Measurements from ENCODE around the gene CEACAM16.

The CEACAM16 gene

DNA sequence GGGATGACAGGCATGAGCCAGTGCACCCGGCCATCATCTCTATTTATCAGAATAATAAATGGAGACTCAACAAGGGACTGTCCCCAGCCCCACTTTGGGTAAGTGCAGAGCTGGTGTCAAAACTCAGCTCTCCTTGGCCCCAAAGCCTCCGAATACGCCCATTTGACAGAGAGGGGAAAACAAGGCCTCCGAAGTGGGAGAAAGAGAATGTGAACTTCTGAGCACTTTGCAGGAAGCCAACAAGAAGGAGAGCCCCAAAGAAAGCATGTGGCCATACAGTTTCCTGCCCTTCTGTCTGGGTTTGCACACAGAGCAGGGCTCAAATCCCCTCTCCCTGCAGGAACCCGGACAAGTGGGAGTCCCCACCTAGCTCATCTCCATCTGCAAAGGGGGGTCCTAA is 1.6 kb downstream of the CEACAM16 start:
- no peaks in the 10 kb centered on the region for H3K79me2 ChIP-seq (ENCODE audit: low read length)
- H2AFZ ChIP-seq (ENCODE audit: low read depth, low read length), result no peak overlapping the region
- TF ChIP-seq, protein P1, sequence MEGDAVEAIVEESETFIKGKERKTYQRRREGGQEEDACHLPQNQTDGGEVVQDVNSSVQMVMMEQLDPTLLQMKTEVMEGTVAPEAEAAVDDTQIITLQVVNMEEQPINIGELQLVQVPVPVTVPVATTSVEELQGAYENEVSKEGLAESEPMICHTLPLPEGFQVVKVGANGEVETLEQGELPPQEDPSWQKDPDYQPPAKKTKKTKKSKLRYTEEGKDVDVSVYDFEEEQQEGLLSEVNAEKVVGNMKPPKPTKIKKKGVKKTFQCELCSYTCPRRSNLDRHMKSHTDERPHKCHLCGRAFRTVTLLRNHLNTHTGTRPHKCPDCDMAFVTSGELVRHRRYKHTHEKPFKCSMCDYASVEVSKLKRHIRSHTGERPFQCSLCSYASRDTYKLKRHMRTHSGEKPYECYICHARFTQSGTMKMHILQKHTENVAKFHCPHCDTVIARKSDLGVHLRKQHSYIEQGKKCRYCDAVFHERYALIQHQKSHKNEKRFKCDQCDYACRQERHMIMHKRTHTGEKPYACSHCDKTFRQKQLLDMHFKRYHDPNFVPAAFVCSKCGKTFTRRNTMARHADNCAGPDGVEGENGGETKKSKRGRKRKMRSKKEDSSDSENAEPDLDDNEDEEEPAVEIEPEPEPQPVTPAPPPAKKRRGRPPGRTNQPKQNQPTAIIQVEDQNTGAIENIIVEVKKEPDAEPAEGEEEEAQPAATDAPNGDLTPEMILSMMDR (IDR thresholded peaks at IDR 0.05; ENCODE audit: low read depth, low read length), result no peak
- no peak for TF ChIP-seq EZH2phosphoT487 (IDR thresholded peaks at IDR 0.05; ENCODE audit: low read depth)
- no peak overlapping the region for H3K27ac ChIP-seq (ENCODE audit: low read length)
- peaks cover 39% of the 10 kb centered on the region for H3K27me3 ChIP-seq (ENCODE audit: low read depth, low read length)
- no peaks in the 10 kb centered on the region for H3K9me3 ChIP-seq (ENCODE audit: insufficient read depth, low read length)
- no peaks in the 10 kb centered on the region for H3K36me3 ChIP-seq (replicated peaks; ENCODE audit: low read depth, low read length)
- no peak overlapping the region for H3K9ac ChIP-seq (ENCODE audit: low read length)
- H4K20me1 ChIP-seq (ENCODE audit: insufficient read depth, low read length), result no peaks in the 10 kb centered on the region
- H3K4me1 ChIP-seq (ENCODE audit: low read length), result no peaks in the 10 kb centered on the region
- H3K4me2 ChIP-seq (ENCODE audit: low read length), result no peak overlapping the region
- no peak overlapping the region for H3K4me3 ChIP-seq (ENCODE audit: low read length)

DNA sequence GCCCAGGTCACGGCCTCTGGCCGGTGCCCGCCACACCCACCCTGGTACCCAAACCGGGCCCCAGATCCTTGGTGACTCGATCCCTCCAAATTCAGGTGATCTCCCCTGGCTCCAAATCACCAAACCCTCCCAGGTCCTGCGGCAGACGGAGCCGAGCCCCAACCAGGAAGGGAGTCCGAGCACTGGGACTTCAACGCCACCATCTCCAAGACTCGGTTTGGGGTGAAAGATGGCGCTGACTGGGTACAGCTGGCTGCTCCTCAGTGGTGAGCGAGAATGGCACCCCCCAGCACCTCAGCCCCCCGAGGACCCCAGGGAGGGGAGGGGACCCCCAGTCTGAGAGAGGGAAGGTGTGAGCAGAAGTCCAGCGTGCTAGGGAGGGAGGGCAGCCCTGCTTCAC is 2.3 kb downstream of the CEACAM16 start:
- Histone ChIP-seq H3K27me3 (ENCODE audit: low read depth, low read length) (peaks cover 37% of the 10 kb centered on the region), H3K79me2 (ENCODE audit: low read length) (no peaks in the 10 kb centered on the region), H4K20me1 (ENCODE audit: insufficient read depth, low read length) (no peaks in the 10 kb centered on the region), H3K36me3 (replicated peaks; ENCODE audit: low read depth, low read length) (no peaks in the 10 kb centered on the region), H3K27ac (ENCODE audit: low read length) (no peak overlapping the region), H3K4me1 (ENCODE audit: low read length) (no peaks in the 10 kb centered on the region), H3K9me3 (ENCODE audit: insufficient read depth, low read length) (no peaks in the 10 kb centered on the region), H3K4me2 (ENCODE audit: low read length) (no peak overlapping the region), H3K4me3 (ENCODE audit: low read length) (no peak overlapping the region), H3K9ac (ENCODE audit: low read length) (no peak overlapping the region), H2AFZ (ENCODE audit: low read depth, low read length) (no peak overlapping the region)
- TF ChIP-seq EZH2phosphoT487 (IDR thresholded peaks at IDR 0.05; ENCODE audit: low read depth), result no peak
- TF ChIP-seq, protein P1 (IDR thresholded peaks at IDR 0.05; ENCODE audit: low read depth, low read length), result no peak

DNA sequence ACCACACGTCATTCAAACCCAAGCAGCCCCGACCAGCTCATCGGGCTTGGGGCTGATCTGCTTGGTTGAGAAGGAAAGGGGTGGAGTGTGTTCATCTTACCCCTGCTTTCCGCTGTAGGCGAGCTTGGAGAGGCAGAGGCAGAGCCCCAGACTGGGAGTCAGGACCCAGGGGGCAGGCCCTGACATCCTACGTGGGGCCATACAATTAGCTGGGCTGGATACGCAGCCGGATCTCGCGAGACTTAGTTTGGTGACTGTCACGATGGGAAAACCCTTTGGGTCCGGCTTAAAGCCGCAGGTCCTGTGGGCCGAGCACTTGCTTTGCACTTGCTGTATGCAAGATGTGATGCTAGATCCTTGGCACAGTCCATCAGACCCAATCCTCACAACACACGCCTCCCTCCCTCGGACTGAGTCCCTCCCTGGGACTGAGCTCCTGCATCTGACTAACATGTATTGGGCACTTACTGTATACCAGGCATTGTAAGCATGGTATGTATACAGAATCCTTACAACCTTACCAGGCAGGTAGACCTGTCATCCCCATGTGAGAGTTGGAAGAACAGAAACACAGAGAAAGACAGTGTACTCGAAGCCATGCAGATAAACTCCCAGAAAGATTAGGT is 3.7 kb downstream of the CEACAM16 start:
- H4K20me1 ChIP-seq (ENCODE audit: insufficient read depth, low read length), result no peaks in the 10 kb centered on the region
- H3K4me3 ChIP-seq (ENCODE audit: low read length), result no peak overlapping the region
- no peaks in the 10 kb centered on the region for H3K4me1 ChIP-seq (ENCODE audit: low read length)
- H3K9me3 ChIP-seq (ENCODE audit: insufficient read depth, low read length), result no peaks in the 10 kb centered on the region
- no peak overlapping the region for H2AFZ ChIP-seq (ENCODE audit: low read depth, low read length)
- H3K79me2 ChIP-seq (ENCODE audit: low read length), result no peaks in the 10 kb centered on the region
- H3K27ac ChIP-seq (ENCODE audit: low read length), result no peak overlapping the region
- H3K9ac ChIP-seq (ENCODE audit: low read length), result no peak overlapping the region
- no peak overlapping the region for H3K4me2 ChIP-seq (ENCODE audit: low read length)
- H3K36me3 ChIP-seq (replicated peaks; ENCODE audit: low read depth, low read length), result no peaks in the 10 kb centered on the region
- peaks cover 25% of the 10 kb centered on the region for H3K27me3 ChIP-seq (ENCODE audit: low read depth, low read length)
- no peak for TF ChIP-seq EZH2phosphoT487 (IDR thresholded peaks at IDR 0.05; ENCODE audit: low read depth)
- TF ChIP-seq, protein P1 (IDR thresholded peaks at IDR 0.05; ENCODE audit: low read depth, low read length), result no peak

DNA sequence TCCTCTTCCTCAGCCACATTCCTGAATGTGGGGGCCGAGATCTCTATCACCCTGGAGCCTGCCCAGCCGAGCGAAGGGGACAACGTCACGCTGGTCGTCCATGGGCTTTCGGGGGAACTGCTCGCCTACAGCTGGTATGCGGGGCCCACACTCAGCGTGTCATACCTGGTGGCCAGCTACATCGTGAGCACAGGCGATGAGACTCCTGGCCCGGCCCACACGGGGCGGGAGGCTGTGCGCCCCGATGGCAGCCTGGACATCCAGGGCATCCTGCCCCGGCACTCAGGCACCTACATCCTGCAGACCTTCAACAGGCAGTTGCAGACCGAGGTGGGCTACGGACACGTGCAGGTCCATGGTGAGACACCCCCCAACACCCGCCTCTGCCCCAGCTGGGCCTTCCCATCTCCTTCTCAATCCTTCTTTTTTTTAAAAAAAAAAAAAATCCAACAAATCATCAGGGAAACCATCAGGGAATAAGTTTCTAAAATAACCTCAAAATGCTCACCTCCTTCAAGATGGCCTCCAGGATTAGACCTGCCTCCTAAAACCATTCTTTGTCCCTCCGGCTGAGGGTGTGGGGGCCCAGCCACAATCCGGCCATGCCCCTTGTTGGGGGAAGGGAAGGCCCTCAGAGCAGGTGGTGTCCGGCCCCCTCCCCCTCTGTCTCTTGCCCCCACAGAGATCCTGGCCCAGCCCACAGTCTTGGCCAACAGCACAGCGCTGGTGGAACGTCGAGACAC is 4.6 kb downstream of the CEACAM16 start:
- Histone ChIP-seq H3K36me3 (replicated peaks; ENCODE audit: low read depth, low read length) (no peaks in the 10 kb centered on the region), H4K20me1 (ENCODE audit: insufficient read depth, low read length) (no peaks in the 10 kb centered on the region), H3K79me2 (ENCODE audit: low read length) (no peaks in the 10 kb centered on the region), H3K9me3 (ENCODE audit: insufficient read depth, low read length) (no peaks in the 10 kb centered on the region), H3K27me3 (ENCODE audit: low read depth, low read length) (peaks cover 18% of the 10 kb centered on the region), H3K4me1 (ENCODE audit: low read length) (no peaks in the 10 kb centered on the region), H3K27ac (ENCODE audit: low read length) (no peak overlapping the region), H3K9ac (ENCODE audit: low read length) (no peak overlapping the region), H2AFZ (ENCODE audit: low read depth, low read length) (no peak overlapping the region), H3K4me3 (ENCODE audit: low read length) (no peak overlapping the region), H3K4me2 (ENCODE audit: low read length) (no peak overlapping the region)
- TF ChIP-seq, protein P1 (IDR thresholded peaks at IDR 0.05; ENCODE audit: low read depth, low read length), result no peak
- no peak for TF ChIP-seq EZH2phosphoT487 (IDR thresholded peaks at IDR 0.05; ENCODE audit: low read depth)
